ENCODE results near the gene FALEC.
"Not testable (repeated sequence)": the region's sequence is repeated elsewhere in the genome, so short reads cannot be mapped to it uniquely, and the experiment has no call there.

FALEC gene

GRCh38 chr1:150568594-150568966 lies 53.0 kb downstream of the FALEC start:
- no peak for DNase-seq (ENCODE audit: extremely low read depth in 1 of 2, low read depth in 1 of 2)

- DNase-seq (ENCODE audit: extremely low read depth in 1 of 2, low read depth in 1 of 2): no peak
These were observed 57.5 kb downstream of the FALEC start for GRCh38 chr1:150572918-150573647.

GRCh38 chr1:150573648-150574071 lies 58.1 kb downstream of the FALEC start:
- DNase-seq (ENCODE audit: extremely low read depth in 1 of 2, low read depth in 1 of 2): not testable (repeated sequence)

- DNase-seq (ENCODE audit: extremely low read depth in 1 of 2, low read depth in 1 of 2): no peak
These were observed 58.9 kb downstream of the FALEC start for GRCh38 chr1:150574260-150575071.

- no peak for DNase-seq (ENCODE audit: extremely low read depth in 1 of 2, low read depth in 1 of 2)
These were observed 59.5 kb downstream of the FALEC start for GRCh38 chr1:150575072-150575489.

GRCh38 chr1:150575518-150576366 lies 60.2 kb downstream of the FALEC start:
- DNase-seq (ENCODE audit: extremely low read depth in 1 of 2, low read depth in 1 of 2): no peak

- DNase-seq (ENCODE audit: extremely low read depth in 1 of 2, low read depth in 1 of 2): no peak
These were observed 60.8 kb downstream of the FALEC start for GRCh38 chr1:150576367-150576711.

- no peak for DNase-seq (ENCODE audit: extremely low read depth in 1 of 2, low read depth in 1 of 2)
These were observed 61.4 kb downstream of the FALEC start for GRCh38 chr1:150576794-150577556.

- no peak for DNase-seq (ENCODE audit: extremely low read depth in 1 of 2, low read depth in 1 of 2)
These were observed 62.2 kb downstream of the FALEC start for GRCh38 chr1:150577557-150578271.

GRCh38 chr1:150578272-150579109 lies 62.9 kb downstream of the FALEC start:
- no peak for DNase-seq (ENCODE audit: extremely low read depth in 1 of 2, low read depth in 1 of 2)

- DNase-seq (ENCODE audit: extremely low read depth in 1 of 2, low read depth in 1 of 2): peak; percentile 80 to 88
These were observed 63.8 kb downstream of the FALEC start, which contains the start of gene MCL1 for GRCh38 chr1:150579110-150579944. Gene MCL1 (minus strand): TSS chr1:150579610. CDS start chr1:150579530, 80 bp downstream.

GRCh38 chr1:150579945-150580642 lies 64.5 kb downstream of the FALEC start:
- DNase-seq (ENCODE audit: extremely low read depth in 1 of 2, low read depth in 1 of 2): no peak

GRCh38 chr1:150580966-150581365 lies 65.4 kb downstream of the FALEC start:
- DNase-seq (ENCODE audit: extremely low read depth in 1 of 2, low read depth in 1 of 2): not testable (repeated sequence)

GRCh38 chr1:150581437-150581836 lies 65.9 kb downstream of the FALEC start:
- not testable (repeated sequence) for DNase-seq (ENCODE audit: extremely low read depth in 1 of 2, low read depth in 1 of 2)

GRCh38 chr1:150581962-150582361 lies 66.4 kb downstream of the FALEC start:
- not testable (repeated sequence) for DNase-seq (ENCODE audit: extremely low read depth in 1 of 2, low read depth in 1 of 2)

- no peak for DNase-seq (ENCODE audit: extremely low read depth in 1 of 2, low read depth in 1 of 2)
These were observed 66.8 kb downstream of the FALEC start for GRCh38 chr1:150582371-150582770.
